Activated gamma-delta T cell treated with anti-CD3 and anti-CD28 coated beads, Interleukin-2, amount 50 U/mL, for 16 hours (primary cell): ENCODE data around the gene CD300A.

Source experiments
- DNase-seq: peaks from one replicate; pipeline ENCODE4 v3.0.0-alpha.2; 2020; ENCODE audit warnings: low read depth

The CD300A gene

DNA sequence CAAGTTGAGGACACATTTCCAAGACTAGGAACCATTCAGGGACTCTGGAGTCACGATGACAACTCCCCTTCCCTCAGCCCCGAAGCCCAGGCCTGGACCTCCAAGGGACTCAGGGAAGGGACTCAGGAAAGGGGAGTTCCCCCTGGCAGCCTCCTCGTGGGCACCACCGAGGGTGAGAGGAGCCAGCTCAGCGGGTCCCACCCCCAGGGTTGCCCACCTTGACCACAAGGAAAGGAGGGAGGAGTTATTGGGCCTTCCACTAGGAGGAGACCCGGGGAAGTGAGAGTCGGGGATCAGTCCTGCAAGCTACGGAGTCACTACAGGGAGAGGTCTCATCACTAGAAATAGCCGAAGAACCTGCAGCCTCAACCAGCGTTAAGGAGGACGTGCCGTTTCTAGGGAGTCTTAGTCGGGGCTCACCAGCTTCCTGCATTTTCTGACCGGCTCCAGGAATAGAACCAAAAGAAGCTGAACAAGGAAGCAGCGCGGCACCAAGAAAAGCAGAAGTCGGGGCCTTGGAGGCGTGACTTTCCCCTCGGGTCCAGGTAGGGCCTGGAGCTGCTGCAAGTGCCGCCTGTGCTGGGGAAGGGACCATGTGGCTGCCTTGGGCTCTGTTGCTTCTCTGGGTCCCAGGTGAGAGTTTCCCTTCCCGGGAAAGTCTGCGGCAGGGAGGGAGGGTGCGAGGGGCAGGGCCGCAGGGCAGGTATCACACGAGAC is at the start of gene CD300A:
Gene CD300A (plus strand): TSS at position 524 of the 717 bp plus-strand sequence. CDS start 70 bp downstream, at position 594.
- DNase-seq = no peak

DNA sequence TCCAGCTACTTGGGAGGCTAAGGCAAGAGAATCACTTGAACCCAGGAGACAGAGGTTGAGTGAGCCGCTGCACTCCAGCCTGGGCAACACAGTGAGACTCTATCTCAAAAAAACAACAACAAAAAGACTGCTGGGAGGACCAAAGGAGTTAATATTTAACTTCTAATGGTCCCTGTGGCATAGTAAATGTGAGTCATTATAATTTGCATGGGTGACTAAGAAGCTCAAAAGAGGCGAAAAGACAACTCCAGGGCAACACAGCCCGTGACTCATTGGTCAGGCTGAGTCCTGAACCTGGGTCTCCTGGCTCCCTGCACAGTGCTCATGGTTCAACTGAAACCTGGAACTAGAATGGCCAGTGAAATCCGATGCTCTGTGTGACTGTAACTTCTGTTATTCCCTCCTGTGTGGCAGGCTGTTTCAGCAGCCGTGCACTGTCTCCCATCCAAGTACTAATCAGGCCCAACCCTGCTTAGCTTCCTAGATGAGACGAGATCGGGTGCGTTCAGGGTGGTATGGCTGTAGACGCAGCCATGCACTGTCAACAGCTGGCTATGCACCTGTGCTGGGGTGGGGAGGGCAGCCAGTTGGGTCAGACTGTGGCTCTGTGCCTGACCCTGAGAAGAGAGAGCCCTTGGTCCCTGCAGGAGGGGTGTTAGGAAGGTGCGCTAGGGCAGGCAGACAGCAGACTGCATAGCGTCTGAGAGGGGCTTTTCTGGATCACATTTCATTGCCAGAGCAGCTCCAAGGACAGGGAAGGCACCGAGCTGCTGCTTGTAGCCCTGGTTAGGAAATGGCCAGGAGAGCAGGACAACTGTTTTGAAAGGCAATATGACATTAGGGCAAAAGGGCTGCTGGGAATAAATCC is 49.0 kb upstream of the CD300A start:
- DNase-seq = no peak

DNA sequence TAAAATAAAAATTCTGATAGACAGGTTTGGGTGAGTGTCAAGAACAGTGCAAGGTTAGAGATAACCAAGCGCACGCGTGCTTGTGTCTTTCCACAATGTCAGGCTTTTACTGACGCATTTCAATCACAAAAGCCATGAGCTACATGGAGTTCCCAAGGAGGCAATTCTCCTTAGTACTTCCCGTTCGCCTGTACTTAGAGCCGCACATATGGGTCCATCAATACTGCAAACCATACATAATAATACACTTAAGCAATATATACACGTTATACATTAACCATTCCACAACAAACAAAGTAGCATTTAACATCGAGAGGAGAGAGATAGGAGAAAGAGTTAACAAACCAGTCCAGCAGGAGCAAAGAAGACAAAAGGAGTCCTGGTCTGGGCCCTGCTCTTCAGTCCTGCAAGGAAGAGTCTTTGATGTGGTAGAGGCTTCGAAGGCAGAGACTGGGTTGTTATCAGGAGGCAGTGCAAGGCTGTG is 46.5 kb upstream of the CD300A start:
- no peak for DNase-seq

DNA sequence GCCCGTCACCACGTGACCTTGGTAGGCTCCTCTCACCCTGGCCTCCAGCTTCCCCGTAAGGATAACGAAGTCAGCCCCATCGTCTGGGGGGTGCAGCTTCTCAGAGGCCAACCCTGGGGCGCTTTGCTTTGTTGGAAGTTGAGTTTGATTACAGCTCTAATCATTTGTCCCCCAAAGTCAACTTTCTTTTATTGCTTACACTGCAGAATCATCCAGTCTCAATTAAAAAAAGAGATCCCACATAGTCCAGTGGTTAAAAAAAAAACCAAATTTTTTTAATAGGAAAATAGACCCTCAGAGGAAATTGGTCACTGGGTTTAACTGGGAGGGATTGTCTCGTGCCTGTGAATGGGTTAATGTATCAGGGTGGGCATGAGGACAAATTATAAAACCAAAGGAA is 42.3 kb upstream of the CD300A start:
- no peak for DNase-seq

DNA sequence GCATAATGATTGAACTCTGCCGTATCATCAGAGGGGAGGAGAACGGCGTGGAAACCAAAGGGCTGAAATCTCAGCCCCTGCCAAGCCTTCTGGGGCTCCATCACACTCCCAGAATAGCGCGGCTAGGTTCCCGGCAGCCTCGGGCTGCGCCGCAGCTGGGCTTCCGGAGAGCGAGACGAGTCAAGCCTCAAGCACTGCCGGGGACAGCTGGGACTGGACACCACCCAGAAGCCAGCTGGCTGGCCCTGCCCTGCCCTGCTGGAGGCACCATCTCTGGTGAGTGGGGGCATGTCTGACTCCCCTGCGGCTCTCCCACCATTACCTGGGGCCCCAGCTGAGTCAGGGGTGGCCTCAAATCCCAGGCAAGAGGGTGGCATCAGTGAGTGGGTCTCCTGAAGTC is 41.8 kb upstream of the CD300A start:
- DNase-seq = no peak

DNA sequence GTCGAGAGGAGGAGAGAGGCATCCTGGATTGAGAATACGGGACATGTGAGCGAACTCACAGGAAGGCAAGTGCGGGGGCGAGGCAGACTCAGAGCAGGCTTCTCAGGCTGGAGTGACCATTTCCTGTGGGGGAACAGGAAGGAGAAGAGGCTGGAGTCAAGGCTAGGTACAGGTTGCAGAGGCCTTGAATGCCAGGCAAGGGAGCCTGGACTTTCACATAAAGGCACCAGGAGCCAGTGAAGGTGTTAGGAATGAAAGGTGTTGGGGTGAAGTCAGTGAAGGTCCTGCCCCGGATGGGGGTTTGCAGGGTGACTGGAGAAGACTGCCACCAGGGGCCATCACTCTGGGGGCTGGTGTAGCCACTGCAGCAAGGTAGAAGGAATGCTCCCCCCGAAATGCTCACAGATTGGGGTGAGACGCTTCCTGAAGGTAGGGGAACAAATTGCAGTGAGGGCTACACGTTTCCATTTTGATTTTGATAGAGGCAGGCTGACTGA is 39.8 kb upstream of the CD300A start:
- no peak for DNase-seq

DNA sequence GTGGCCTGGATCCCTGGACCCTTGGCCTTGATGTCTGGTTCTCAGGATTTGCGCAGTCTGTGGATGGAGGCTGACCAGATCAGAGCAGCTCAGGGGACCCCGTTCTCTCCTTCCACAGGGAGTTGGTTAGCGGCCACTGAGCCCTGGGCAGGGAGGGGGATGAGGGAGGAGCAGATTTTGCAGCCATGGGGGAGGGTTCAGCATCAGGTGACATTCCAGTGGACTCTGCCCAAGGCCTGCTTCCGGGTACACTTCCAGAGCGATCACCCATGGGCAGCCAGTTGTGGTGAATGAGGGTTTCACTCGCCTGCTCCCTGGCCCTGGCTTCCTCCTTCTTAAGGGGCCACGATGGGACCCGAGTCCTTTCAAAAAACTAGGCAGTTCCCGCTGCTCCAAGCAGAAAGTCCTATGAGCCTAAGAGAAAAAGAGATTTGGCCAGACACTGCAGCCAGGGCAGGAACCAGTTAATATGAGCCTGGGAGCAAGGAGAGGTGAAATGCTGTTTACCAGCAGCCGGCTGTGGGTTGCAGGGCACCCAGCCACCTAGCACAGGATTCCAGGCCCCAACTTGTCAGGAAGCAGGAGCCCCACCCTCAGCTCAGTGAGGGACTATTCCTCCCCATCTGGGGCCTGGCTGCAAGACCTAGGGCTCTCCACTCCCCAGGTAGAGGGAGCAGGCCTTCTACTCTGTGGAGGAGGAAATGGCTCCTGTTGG is 39.2 kb upstream of the CD300A start:
- DNase-seq = no peak

DNA sequence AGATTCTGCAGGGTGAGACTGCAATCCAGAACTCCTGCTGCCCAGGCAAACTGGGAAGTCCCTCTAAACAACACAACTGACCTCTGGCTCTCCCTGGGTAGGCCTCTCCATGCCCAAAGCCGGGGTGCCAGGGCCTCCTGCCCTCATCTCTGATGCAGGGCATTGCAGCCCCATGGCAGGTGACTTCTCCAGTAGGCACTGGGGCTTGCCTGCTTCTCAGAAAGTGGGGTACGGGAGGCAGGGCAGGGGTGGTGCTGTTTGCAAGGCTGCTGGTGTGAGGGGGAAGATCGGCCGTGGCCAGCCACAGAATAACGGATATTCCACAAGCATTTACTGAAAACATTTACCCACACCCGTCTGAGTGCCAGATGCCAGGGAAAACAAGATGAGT is 38.7 kb upstream of the CD300A start:
- DNase-seq = no peak

DNA sequence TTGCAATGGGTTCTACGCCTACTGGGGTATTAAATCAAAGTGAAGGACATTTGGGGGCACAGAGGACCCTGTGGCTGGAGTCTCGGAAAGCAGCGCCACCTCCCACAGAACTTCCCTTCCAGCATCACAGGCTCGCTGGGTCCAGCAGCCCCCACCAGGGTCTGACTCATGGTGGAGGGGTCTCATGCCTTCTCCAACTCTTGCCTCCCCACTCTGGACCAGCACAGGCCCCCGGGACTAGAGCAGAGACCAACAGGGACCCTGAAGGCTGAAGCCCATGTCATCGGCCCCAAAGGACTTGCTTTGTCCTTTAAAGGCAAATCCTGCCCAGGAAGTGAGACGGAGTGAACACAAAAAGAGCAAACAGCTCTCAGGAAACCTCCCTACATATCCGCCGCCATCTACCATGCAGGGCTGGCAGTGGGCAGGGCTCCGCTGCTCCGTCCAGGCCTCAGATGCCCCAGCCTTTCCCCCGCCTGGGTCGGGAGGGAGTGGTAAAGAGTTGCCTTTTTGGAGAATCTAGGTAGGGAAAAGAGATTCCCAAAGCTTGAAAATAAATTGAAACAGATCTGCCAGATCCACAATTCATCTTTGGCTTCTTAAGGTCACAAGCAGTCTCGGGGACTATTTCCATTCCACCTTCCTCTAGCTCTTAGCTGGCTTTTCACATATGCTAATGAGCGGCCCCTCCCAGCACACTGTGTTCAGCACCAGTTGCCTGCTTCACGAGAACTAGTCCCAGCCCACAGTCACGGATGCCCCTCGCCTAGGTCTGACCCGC is 36.6 kb upstream of the CD300A start:
- no peak for DNase-seq

DNA sequence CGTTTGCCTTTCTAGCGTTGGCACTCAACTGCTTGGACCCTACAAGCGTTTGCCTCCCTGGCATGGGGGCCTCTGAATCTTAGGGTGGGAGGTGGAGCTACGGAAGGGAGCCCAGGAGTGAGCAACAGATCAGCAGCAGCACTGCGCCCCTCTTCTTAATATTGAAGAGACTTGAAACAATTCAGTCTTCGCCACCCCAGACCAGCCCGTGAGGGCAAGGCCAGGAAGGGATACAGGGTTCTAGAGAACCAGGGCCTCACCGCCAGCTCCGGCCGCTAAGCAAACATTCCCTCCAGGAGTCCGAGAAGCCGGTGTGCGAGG is 36.1 kb upstream of the CD300A start:
- no peak for DNase-seq

DNA sequence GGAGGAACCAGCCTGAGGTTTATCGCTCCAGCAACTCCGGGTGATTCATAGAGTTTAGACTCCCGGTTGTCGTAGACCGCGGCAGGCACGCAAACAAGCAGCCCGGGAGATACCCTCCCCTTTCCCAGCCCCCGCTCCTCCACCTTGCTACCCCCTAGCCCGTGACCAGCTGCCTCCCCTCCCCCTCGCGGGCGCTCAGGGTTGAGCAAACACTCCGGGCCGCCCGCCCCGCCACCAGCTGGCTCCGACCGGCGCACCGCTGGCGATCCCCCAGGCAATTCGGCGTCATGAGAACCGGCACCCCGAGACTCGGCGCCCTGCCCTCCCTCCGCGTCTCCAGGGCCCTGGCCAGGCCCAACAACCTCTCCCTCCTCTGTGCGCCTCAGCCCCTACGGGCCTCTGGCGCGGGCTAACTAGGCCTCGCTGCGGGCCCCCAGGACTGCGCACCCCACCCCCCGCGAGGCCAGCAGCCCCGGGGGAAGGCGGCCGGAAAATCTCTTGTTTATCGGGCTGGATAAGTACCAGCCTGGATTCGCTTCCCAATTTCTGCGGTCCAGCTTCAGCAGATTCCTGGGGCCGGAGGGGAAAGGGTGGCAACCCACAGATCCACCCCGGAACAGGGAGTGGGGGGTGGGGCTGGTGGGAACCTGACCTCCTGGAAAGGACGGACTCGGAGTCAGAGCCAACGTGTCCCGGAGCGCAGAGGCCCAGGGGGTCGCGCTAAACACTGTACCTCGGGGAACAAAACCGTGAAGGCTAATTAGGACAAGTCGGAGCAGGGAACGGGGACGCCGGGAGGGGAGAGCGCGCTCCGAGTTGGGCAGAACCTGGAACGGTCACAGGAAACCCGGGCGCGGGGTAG is 35.5 kb upstream of the CD300A start:
- DNase-seq = no peak

DNA sequence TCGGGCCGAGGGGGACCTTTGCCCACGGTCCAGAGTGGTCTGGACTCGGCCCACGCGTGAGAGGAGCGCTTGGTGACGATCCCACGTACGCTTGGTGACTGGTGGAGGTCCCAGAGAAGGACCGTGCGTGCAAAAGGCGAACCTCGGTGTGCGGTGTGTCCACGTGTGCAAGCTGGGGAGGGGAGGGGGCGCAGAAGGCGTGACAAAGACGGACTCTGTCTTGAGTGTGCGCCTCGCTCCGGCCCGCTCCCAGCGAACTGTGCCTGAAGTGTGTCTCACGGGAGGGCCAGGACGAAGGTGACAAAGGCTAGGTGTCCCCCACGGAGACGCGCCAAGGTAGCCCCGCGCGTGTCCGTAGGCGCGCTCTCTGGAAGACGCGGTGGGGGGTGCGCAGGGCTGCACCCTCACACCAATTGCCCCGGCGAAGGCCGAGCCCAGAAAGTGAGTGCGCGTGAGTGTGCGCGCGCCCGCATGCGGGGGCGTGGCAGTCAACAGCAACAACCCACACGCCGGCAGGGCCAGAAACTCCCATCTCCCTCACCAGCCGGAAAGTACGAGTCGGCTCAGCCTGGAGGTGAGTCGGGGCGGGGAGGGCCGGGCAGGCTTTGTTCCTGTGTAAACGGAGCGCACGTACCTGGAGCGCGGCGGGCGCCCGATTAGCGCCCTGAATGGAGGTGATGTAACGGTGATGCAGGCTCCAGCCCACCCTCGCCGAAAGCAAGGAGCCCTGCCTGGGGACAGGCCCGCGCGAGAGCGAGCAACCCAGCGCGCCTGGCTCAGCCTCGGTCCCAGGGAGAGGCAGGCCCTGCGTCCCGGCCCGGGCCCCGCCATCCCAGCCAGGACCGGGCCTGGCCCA is 34.6 kb upstream of the CD300A start, which contains the start of gene GPRC5C:
Gene GPRC5C (plus strand): TSS at position 521 of the 856 bp plus-strand sequence. CDS start 7,689 bp downstream, outside the sequence.
- DNase-seq = peak; percentile 24

DNA sequence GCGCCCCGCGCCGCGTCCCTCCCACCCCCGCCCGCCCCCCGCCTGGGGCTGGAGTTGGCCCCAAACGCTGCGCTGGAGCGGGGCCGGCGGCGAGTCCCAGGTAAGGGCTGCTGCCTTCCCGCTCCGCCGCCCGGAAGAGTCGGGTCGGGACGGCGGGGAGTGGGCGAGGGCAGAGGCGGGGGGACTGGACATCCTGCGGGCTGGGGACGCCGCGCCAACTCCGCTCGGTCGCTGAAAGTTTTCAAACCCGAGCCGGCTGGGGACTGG is 34.1 kb upstream of the CD300A start:
- DNase-seq = no peak

DNA sequence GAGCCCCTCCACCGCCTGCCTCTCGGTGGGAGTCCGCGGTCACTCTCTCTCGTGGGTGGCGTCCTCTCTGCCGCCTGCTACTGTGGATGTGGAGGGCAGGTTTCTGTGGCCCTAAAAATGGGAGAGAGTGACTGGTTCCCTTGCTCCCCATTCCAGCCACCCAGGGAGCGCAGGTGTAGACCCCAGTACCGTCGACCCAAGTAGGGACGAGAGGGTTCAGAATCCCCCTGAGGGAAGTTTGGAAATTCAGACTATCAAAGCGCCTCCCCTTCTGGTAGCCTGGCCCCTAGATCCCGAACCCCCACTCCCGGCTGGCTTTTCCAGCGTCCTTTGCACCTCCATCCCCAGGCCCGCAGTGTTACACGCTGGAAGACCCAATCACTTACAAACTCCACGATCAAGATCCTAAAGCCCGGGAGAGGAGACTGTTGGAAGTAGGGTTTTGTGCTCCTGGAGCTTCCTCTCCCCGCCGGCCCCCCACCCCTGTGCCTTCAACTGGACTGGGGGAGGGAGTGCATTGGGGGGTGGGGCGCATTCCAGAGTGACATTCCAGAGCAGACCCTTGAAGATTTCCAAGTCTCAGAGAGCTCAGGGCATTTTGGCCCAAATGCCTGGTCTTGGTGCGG is 33.6 kb upstream of the CD300A start:
- no peak for DNase-seq

DNA sequence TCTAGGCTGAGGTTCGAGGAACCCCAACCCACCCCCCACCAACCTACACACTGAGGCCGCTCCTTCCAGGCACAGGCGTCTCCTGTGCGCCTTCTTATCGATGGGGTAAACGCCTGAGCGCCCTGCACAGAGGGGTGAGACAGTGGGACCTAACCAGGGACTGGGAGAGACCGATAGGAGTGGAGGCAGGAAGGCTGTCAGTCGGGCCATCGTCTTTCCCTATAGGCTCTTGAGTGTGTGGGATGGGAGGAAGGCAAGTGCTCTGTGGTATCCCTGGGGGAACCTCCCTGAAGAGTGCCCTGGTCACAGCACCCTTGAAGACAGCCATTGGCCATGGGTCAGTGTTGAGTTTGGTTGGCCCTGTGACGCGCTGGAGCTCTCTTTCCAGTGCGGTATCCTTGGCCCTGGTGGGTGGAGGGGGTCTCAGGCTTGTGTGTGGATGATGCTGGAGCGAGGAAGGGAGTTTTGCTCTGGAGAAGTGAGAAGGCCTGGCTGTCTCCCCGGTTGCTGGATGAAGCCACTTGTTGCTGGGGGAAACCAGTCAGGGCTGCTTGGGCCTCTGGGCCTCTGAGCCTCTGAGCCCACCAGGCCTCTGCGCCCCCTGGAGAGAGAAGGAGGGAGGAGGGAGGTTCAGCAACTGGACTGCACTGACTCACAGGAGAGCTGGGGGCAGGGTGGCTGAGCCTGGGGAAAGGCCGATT is 32.9 kb upstream of the CD300A start:
- no peak for DNase-seq

DNA sequence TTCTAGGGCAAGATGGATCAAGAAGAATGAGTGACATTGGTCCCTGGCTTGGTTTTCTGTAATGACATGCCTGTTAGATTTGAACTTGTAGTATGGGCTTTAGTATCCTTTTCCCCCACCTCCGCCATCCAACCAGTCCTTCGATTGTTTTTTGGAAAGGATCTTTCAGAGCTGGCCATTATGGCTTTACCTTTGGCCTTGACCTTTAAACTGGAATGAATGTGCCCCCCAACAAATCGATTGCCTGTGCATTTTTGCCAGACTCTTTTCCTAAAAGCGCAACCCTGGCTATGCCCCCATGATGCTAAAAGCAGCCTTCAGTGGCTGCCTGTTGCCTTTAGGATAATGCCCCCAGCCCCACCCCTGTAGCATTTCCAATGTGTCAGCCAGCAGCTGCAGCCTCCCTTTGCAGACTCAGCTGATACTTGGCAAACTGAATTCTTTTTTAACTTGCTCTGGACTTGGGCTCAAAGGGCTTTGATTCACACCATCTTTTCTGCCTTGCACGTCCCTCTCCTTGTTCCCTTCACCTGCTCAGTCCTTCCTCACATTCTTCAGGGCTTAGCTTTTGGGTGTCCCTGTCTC is 30.6 kb upstream of the CD300A start:
- DNase-seq = no peak

DNA sequence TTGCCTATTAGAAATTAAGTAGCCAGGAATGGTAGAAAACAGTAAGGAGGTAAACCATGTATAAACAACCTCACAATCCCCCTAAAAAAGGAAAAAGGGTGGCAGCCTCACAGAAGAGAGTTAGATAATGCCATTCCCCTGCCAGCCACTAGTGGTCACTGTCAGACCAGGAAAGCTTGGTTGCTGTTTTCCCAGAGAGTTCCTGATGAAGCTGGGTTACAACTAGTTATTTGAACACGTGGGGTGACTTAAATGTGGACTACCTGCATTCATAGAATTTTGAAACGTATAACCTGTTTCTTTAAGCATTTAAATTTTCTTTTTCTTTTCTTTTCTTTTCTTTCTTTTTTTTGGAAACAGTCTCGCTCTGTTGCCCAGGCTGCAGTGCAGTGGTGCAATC is 28.7 kb upstream of the CD300A start:
- DNase-seq = no peak
